Progenitor cell of endocrine pancreas (in vitro differentiated cells): Measurements from ENCODE around the gene FXYD4. TPM values are rescaled to one million over a fixed set of nuclear protein-coding genes. Genes with fewer than 3 reads are reported as not detected.
A peak's percentile ranks its signal among the peaks of the same experiment; 100 is the strongest.

Source experiments
- DNase-seq: peaks from one replicate; pipeline ENCODE4 v3.0.0; 2021; ENCODE audit warnings: low spot score; ENCODE audit not compliant: unreplicated experiment
- H3K27ac Mint-ChIP-seq: 2 replicates; pipeline ENCODE4 v1.8.0; 2021; ENCODE audit warnings: mild to moderate bottlenecking, moderate library complexity, mixed read lengths
- H3K27me3 Mint-ChIP-seq: 2 replicates; pipeline ENCODE4 v1.8.0; 2021; ENCODE audit warnings: mixed read lengths
- H3K36me3 Mint-ChIP-seq: 2 replicates; pipeline ENCODE4 v1.8.0; 2022; ENCODE audit warnings: mixed read lengths; ENCODE audit not compliant: insufficient read depth
- H3K4me1 Mint-ChIP-seq: 2 replicates; pipeline ENCODE4 v1.8.0; 2021; ENCODE audit warnings: low read depth, mixed read lengths
- H3K4me3 Mint-ChIP-seq: 2 replicates; pipeline ENCODE4 v1.8.0; 2021; ENCODE audit warnings: low read depth, mild to moderate bottlenecking, moderate library complexity, mixed read lengths
- H3K9me3 Mint-ChIP-seq: 2 replicates; pipeline ENCODE4 v1.8.0; 2021; ENCODE audit warnings: low read depth, mixed read lengths
- total RNA-seq: library from RNA; stranded (reverse); gene quantifications from 2 replicates; pipeline ENCODE4 v1.2.1, GENCODE V29; 2021
- TF ChIP-seq, protein P1 (sequence below): fragments of 200-600 bp; sonication (generic); IDR thresholded peaks from one replicate; pipeline ENCODE4 v1.5.0; 2021; ENCODE audit warnings: antibody characterized with exemption, mild to moderate bottlenecking; ENCODE audit not compliant: unreplicated experiment

FXYD4 gene
- total RNA-seq, 1 donor from 2014 or later, result not detected

DNA sequence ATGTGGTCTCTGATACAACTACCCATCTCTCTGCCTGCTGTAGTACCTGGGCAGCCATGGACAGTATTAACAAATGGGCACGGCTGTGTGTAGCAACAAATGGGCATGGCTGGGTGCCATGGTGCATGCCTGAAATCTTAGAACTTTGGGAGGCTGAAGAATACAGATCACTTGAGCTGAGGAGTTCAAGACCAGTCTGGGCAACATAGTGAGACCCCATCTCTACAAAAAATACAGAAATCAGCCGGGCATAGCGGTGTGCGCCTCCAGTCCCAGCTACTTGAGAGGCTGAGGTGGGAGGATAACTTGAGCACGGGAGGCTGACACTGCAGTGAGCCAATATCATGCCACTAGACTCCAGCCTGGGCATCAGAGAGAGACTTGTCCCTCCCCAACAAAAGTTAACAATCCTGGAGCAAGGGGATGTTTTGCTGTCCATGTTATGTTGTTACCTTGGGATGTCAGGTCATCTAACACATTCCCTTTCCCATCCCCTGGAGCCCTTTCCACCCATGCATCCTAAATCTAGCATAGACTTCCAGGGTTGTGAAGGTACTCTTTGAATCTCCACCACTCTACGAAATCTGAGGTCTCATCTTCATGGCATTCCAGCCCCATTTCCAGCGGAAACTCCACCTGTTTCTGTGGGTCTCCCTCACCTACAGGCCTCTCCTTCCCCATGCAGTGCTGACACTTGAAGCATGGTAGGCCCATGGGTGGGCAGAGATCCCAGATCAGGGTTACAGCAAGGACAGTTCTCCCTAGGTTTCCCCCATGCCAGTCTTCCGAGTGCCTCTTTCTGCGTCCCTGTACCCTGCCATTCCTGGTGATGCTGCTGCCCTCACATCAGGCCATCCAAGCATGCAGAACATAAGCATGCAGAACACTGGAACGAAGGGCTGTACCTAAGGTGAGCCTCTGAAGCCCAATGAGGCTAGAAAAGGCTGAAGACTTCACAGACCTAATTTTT is 13.1 kb downstream of the FXYD4 start:
- H3K9me3 Mint-ChIP-seq, result no peaks in the 10 kb centered on the region
- DNase-seq, result no peak
- no peaks in the 10 kb centered on the region for H3K27me3 Mint-ChIP-seq
- peaks cover 5% of the 10 kb centered on the region for H3K4me1 Mint-ChIP-seq
- H3K36me3 Mint-ChIP-seq, result peaks cover 18% of the 10 kb centered on the region
- peak overlapping the region; percentile 59 for H3K27ac Mint-ChIP-seq
- no peak overlapping the region for H3K4me3 Mint-ChIP-seq
- TF ChIP-seq, protein P1, sequence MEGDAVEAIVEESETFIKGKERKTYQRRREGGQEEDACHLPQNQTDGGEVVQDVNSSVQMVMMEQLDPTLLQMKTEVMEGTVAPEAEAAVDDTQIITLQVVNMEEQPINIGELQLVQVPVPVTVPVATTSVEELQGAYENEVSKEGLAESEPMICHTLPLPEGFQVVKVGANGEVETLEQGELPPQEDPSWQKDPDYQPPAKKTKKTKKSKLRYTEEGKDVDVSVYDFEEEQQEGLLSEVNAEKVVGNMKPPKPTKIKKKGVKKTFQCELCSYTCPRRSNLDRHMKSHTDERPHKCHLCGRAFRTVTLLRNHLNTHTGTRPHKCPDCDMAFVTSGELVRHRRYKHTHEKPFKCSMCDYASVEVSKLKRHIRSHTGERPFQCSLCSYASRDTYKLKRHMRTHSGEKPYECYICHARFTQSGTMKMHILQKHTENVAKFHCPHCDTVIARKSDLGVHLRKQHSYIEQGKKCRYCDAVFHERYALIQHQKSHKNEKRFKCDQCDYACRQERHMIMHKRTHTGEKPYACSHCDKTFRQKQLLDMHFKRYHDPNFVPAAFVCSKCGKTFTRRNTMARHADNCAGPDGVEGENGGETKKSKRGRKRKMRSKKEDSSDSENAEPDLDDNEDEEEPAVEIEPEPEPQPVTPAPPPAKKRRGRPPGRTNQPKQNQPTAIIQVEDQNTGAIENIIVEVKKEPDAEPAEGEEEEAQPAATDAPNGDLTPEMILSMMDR, result no peak

DNA sequence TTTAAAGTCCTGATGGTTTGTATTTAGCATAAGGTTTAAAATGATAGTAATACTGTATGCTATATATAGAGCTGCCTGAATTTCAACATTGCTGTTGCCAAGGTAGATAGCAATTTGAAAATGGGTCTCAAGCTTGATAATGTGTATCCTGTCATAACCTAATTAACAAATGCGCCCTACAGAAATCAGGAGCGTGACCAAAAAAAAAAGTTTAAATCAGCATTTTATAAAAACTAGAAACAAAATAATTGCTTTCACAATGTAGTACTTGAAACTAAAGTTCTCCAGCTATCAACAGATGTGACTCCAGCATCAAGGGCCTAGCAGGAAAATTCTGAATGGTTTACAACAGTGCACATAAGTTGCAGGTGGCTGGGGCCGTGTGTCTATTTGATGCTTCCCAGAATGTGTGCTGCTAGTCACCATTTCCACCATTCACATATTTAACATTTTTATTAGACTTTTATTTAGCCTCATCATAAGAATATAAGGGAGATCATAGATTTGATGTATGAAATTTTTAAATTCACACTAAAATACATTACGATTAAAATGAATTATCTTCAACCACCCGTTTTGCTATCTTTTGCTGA is 14.1 kb downstream of the FXYD4 start:
- TF ChIP-seq, protein P1, result no peak
- no peak overlapping the region for H3K27ac Mint-ChIP-seq
- H3K27me3 Mint-ChIP-seq, result no peaks in the 10 kb centered on the region
- no peak for DNase-seq
- no peak overlapping the region for H3K4me3 Mint-ChIP-seq
- H3K36me3 Mint-ChIP-seq, result peaks cover 24% of the 10 kb centered on the region
- H3K4me1 Mint-ChIP-seq, result peaks cover 10% of the 10 kb centered on the region
- H3K9me3 Mint-ChIP-seq, result no peaks in the 10 kb centered on the region

DNA sequence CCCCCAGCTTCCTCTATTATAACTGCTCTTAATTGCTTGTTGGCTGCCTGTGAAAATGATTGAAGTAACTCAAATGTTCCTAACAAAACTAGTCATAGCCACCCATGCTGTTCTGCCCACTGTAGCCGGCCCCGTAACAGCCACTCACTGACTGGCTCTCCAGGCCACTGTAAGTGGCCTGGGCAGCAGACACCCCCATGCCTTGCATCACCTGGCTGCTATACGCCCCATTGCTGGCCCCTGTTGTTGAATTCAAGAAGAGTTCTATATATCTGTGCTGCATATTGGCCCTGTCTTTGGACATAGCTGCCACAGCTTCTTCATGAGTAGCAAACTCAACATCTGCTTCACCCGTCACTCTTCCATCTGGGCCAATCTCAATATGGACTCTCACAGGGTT is 15.1 kb downstream of the FXYD4 start:
- Mint-ChIP-seq H3K4me1 (peaks cover 12% of the 10 kb centered on the region), H3K27ac (no peak overlapping the region), H3K4me3 (no peak overlapping the region), H3K27me3 (no peaks in the 10 kb centered on the region), H3K36me3 (peaks cover 33% of the 10 kb centered on the region), H3K9me3 (no peaks in the 10 kb centered on the region)
- TF ChIP-seq, protein P1, result no peak
- no peak for DNase-seq

DNA sequence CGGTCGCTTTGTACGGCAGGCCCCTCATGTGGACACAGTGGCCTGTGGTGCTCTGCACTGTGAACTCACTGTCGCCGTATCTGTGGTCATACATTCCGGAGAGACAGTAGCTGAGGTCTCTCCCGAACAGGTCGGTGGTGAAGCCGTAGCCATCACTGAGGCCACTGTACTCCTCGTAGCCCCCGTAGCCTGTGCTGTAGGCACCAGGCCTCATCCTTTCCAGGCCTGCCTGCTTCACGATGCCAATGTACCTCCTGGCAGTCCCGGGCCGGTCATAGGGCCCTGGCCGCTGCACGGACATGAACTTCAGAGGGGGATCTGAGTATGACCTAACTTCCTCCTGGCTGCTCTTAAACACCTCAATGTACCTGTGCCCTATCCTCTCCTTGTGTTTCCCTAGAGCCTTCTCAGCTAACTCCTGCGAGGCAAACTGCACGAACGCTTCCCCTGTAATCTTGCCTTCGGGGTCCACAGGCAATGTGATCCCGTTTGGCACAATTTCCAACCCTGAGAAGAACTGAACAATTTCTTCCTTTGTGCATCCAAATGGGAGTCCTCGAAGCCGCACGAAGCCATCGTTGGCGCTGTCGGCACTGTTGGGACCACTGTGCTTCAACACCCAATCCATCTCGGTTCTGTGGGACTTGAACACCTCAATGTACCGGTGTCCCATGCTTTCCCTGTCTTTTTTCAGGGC is 15.7 kb downstream of the FXYD4 start:
- Mint-ChIP-seq H3K4me3 (no peak overlapping the region), H3K27ac (peak overlapping the region; percentile 76)
- TF ChIP-seq, protein P1, result no peak

DNA sequence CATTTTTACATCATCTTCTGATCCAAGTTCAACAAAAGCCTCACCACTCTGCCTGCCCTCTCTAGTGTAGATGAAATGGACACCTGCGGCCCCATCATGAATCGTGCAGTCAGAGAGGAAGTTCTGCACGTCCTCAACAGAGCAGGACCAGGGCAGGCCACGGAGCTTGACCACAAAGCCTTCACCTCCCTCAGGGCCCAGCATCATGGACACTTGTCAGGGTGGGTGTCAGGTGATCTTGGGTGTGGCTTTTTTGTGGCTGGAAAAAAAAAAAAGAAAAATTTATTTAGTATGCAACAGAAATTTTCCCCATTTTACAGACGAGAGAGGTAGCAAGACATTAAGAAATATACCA is 16.2 kb downstream of the FXYD4 start:
- no peak for DNase-seq
- H3K9me3 Mint-ChIP-seq, result no peaks in the 10 kb centered on the region
- H3K27me3 Mint-ChIP-seq, result no peaks in the 10 kb centered on the region
- peak overlapping the region; percentile 76 for H3K27ac Mint-ChIP-seq
- H3K4me1 Mint-ChIP-seq, result peaks cover 18% of the 10 kb centered on the region
- TF ChIP-seq, protein P1, result no peak
- no peak overlapping the region for H3K4me3 Mint-ChIP-seq
- H3K36me3 Mint-ChIP-seq, result peaks cover 40% of the 10 kb centered on the region

More for the DNA sequence above, 15.7 kb downstream of the FXYD4 start:
- Mint-ChIP-seq H3K9me3 (no peaks in the 10 kb centered on the region), H3K4me1 (peaks cover 14% of the 10 kb centered on the region), H3K36me3 (peaks cover 36% of the 10 kb centered on the region), H3K27me3 (no peaks in the 10 kb centered on the region)
- no peak for DNase-seq
